H9 (cell line): ENCODE data around the gene PRKRA. TPM values are rescaled to one million over a fixed set of nuclear protein-coding genes. Genes with fewer than 3 reads are reported as not detected.

ENCODE experiments used
- DNase-seq: peaks from one replicate; pipeline ENCODE4 v3.0.0-alpha.2; 2017
- H2AFZ ChIP-seq: one replicate; pipeline ENCODE4 v1.6.1; 2013; ENCODE audit warnings: mild to moderate bottlenecking, low read length, control low read depth, moderate library complexity
- H2AK5ac ChIP-seq: 2 replicates; pipeline ENCODE4 v1.6.1; 2013; ENCODE audit warnings: low read length, control low read depth, mixed read lengths; ENCODE audit not compliant: insufficient read length
- H2BK120ac ChIP-seq: one replicate; pipeline ENCODE4 v1.6.1; 2013; ENCODE audit warnings: low read depth, mild to moderate bottlenecking, low read length, control low read depth, inconsistent platforms; ENCODE audit not compliant: poor library complexity, severe bottlenecking
- H2BK12ac ChIP-seq: 2 replicates; pipeline ENCODE4 v1.6.1; 2013; ENCODE audit warnings: low read length, control low read depth, mixed read lengths, low read depth; ENCODE audit not compliant: insufficient read length
- H2BK15ac ChIP-seq: 2 replicates; pipeline ENCODE4 v1.6.1; 2013; ENCODE audit warnings: low read depth, low read length, control low read depth
- H2BK20ac ChIP-seq: one replicate; pipeline ENCODE4 v1.6.1; 2013; ENCODE audit warnings: low read depth, mild to moderate bottlenecking, low read length, control low read depth, inconsistent platforms; ENCODE audit not compliant: poor library complexity, severe bottlenecking
- H2BK5ac ChIP-seq: 2 replicates; pipeline ENCODE4 v1.6.1; 2013; ENCODE audit warnings: low read length, control low read depth, mixed read lengths; ENCODE audit not compliant: insufficient read length
- H3K14ac ChIP-seq: 2 replicates; pipeline ENCODE4 v1.6.1; 2013; ENCODE audit warnings: low read length, control low read depth; ENCODE audit not compliant: insufficient read depth
- H3K18ac ChIP-seq: 2 replicates; pipeline ENCODE4 v1.6.1; 2013; ENCODE audit warnings: low read depth, mild to moderate bottlenecking, mixed read lengths, low read length, control low read depth; ENCODE audit not compliant: insufficient read length
- H3K23ac ChIP-seq: 2 replicates; pipeline ENCODE4 v1.6.1; 2013; ENCODE audit warnings: low read length, control low read depth, mixed read lengths, low read depth; ENCODE audit not compliant: insufficient read length
- H3K23me2 ChIP-seq: 2 replicates; pipeline ENCODE4 v1.6.1; 2013; ENCODE audit warnings: low read depth, mild to moderate bottlenecking, mixed read lengths, low read length, control low read depth; ENCODE audit not compliant: insufficient read length, poor library complexity, severe bottlenecking
- H3K27ac ChIP-seq: 2 replicates; pipeline ENCODE4 v1.5.1; 2013; ENCODE audit warnings: low read length, control low read depth, mixed read lengths, low read depth; ENCODE audit not compliant: insufficient read length
- H3K27me3 ChIP-seq: 2 replicates; pipeline ENCODE4 v1.6.1; 2013; ENCODE audit warnings: low read length, control low read depth, inconsistent platforms; ENCODE audit not compliant: insufficient read depth
- H3K4ac ChIP-seq: 2 replicates; pipeline ENCODE4 v1.6.1; 2013; ENCODE audit warnings: low read depth, mild to moderate bottlenecking, control low read depth, inconsistent platforms, low read length, moderate library complexity
- H3K4me1 ChIP-seq: 2 replicates; pipeline ENCODE4 v1.6.1; 2013; ENCODE audit warnings: low read length, control low read depth, inconsistent platforms; ENCODE audit not compliant: insufficient read depth
- H3K4me2 ChIP-seq: 2 replicates; pipeline ENCODE4 v1.6.1; 2013; ENCODE audit warnings: low read length, control low read depth, mixed read lengths; ENCODE audit not compliant: insufficient read length, insufficient read depth
- H3K56ac ChIP-seq: 2 replicates; pipeline ENCODE4 v1.6.1; 2013; ENCODE audit warnings: low read depth, mild to moderate bottlenecking, mixed read lengths, low read length, control low read depth; ENCODE audit not compliant: insufficient read length
- H3K79me1 ChIP-seq: 2 replicates; pipeline ENCODE4 v1.6.1; 2013; ENCODE audit warnings: low read depth, mild to moderate bottlenecking, moderate library complexity, low read length, control low read depth, inconsistent platforms; ENCODE audit not compliant: insufficient read depth, poor library complexity, severe bottlenecking
- H3K79me2 ChIP-seq: 2 replicates; pipeline ENCODE4 v1.6.1; 2013; ENCODE audit warnings: low read length, control low read depth, inconsistent platforms; ENCODE audit not compliant: insufficient read depth
- H3K9ac ChIP-seq: 2 replicates; pipeline ENCODE4 v1.6.1; 2013; ENCODE audit warnings: low read length, control low read depth, mixed read lengths; ENCODE audit not compliant: insufficient read length; ENCODE audit errors: extremely low read depth
- H3K9me3 ChIP-seq: one replicate; pipeline ENCODE4 v1.6.1; 2013; ENCODE audit warnings: low read depth, low read length, inconsistent platforms; ENCODE audit not compliant: control insufficient read depth
- H3T11ph ChIP-seq: one replicate; pipeline ENCODE4 v1.6.1; 2013; ENCODE audit warnings: mild to moderate bottlenecking, low read length, control low read depth, inconsistent platforms
- H4K20me1 ChIP-seq: one replicate; pipeline ENCODE4 v1.6.1; 2013; ENCODE audit not compliant: control insufficient read depth, insufficient read length, insufficient read depth
- H4K5ac ChIP-seq: 2 replicates; pipeline ENCODE4 v1.6.1; 2013; ENCODE audit warnings: low read depth, mild to moderate bottlenecking, mixed read lengths, low read length, control low read depth; ENCODE audit not compliant: insufficient read length
- H4K8ac ChIP-seq: replicated peaks from 2 replicates; pipeline ENCODE4 v1.6.1; 2013; ENCODE audit warnings: low read length, control low read depth, mixed read lengths, low read depth; ENCODE audit not compliant: insufficient read length
- H4K91ac ChIP-seq: 2 replicates; pipeline ENCODE4 v1.6.1; 2013; ENCODE audit warnings: low read depth, mild to moderate bottlenecking, moderate library complexity, mixed read lengths, low read length, control low read depth; ENCODE audit not compliant: insufficient read length
- H3K27ac Mint-ChIP-seq, 3 experiments: 2 replicates in 2 of 3; 3 replicates in 1 of 3; pipeline ENCODE4 v1.8.0; 2020 to 2021; ENCODE audit warnings: mixed read lengths in 3 of 3, mild to moderate bottlenecking in 1 of 3, moderate library complexity in 1 of 3
- H3K27me3 Mint-ChIP-seq: 2 replicates; pipeline ENCODE4 v1.8.0; 2021; ENCODE audit warnings: low read depth, mild to moderate bottlenecking, moderate library complexity, mixed read lengths
- H3K36me3 Mint-ChIP-seq, 3 experiments: 2 replicates in 2 of 3; 3 replicates in 1 of 3; pipeline ENCODE4 v1.8.0; 2020 to 2021; ENCODE audit warnings: low read depth in 3 of 3, mixed read lengths in 3 of 3; ENCODE audit not compliant: insufficient read depth in 1 of 3
- H3K4me1 Mint-ChIP-seq, 2 experiments: 2 replicates each; pipeline ENCODE4 v1.8.0; 2020; ENCODE audit warnings: mixed read lengths in 2 of 2
- H3K4me3 Mint-ChIP-seq, 2 experiments: 2 replicates in 1 of 2; 3 replicates in 1 of 2; pipeline ENCODE4 v1.8.0; 2020 to 2021; ENCODE audit warnings: mild to moderate bottlenecking in 2 of 2, mixed read lengths in 2 of 2, moderate library complexity in 1 of 2
- H3K9me3 Mint-ChIP-seq, 2 experiments: 2 replicates in 1 of 2; 3 replicates in 1 of 2; pipeline ENCODE4 v1.8.0; 2020; ENCODE audit warnings: mild to moderate bottlenecking in 2 of 2, mixed read lengths in 2 of 2, moderate library complexity in 1 of 2
- CTCF ChIP-seq: fragments of 200-600 bp; sonication (generic); conservative IDR thresholded peaks from 3 replicates; pipeline ENCODE4 v1.8.0; 2021; ENCODE audit warnings: antibody characterized with exemption, mild to moderate bottlenecking
- WGBS: extraction: QIAGEN DNeasy Blood & Tissue Kit; methylation state at CpG from one replicate; pipeline ENCODE4 v1.1.7; 2013; ENCODE audit warnings: missing lambda C conversion rate, low lambda C conversion rate, mixed read lengths; ENCODE audit not compliant: insufficient read length; ENCODE audit errors: extremely low coverage; 5-methylcytosine and 5-hydroxymethylcytosine counted together
- total RNA-seq: library from RNA; stranded (reverse); gene quantifications from 2 replicates; pipeline ENCODE4 v1.2.1, GENCODE V29; 2021

Gene PRKRA
- total RNA-seq, 1 experiment from 2014 or later = 61.5 TPM

- TF ChIP-seq CTCF = no peak
These were observed 62.7 kb downstream of the PRKRA start for GRCh38 chr2:178388287-178388686.

More at GRCh38 chr2:178388287-178388686, 62.7 kb downstream of the PRKRA start:
- Histone ChIP-seq H3K27me3 (no peaks in the 10 kb centered on the region), H3K27ac (no peak overlapping the region), H3K79me2 (no peaks in the 10 kb centered on the region), H3K14ac (no peak overlapping the region), H3K23ac (no peak overlapping the region), H3K18ac (no peak overlapping the region), H4K91ac (no peak overlapping the region), H3K9ac (no peak overlapping the region), H4K8ac (no peak overlapping the region), H2AK5ac (no peak overlapping the region), H2BK15ac (no peak overlapping the region), H2BK20ac (no peak overlapping the region), H2BK120ac (no peak overlapping the region), H2BK5ac (no peak overlapping the region), H3K79me1 (no peaks in the 10 kb centered on the region), H3K4me1 (no peaks in the 10 kb centered on the region), H3K4me2 (no peak overlapping the region), H3K4ac (no peak overlapping the region), H3K9me3 (no peaks in the 10 kb centered on the region), H2BK12ac (no peak overlapping the region), H3K56ac (no peak overlapping the region), H3T11ph (no peak overlapping the region), H4K20me1 (no peaks in the 10 kb centered on the region), H4K5ac (no peak overlapping the region), H3K23me2 (no peaks in the 10 kb centered on the region), H2AFZ (no peak overlapping the region)
- DNase-seq = no peak
- H3K27me3 Mint-ChIP-seq = no peaks in the 10 kb centered on the region
- peak overlapping the region in 1 of 3 experiments; percentile 26; a peak in 3 of 7 replicates for H3K27ac Mint-ChIP-seq
- H3K9me3 Mint-ChIP-seq = no peaks in the 10 kb centered on the region
- H3K4me1 Mint-ChIP-seq = peaks cover 7 to 14% of the 10 kb centered on the region in 2 experiments
- H3K36me3 Mint-ChIP-seq = no peaks in the 10 kb centered on the region
- H3K4me3 Mint-ChIP-seq = no peak overlapping the region
- WGBS = no CpG with 5 or more reads among the region's 7 CpGs
